HG03575 (cell line): ENCODE measurements around the gene MOV10.
"Not testable (repeated sequence)": the region's sequence is repeated elsewhere in the genome, so short reads cannot be mapped to it uniquely, and the experiment has no call there.

Experiments used
- ATAC-seq: cut with Tn5 transposase; IDR thresholded peaks from one replicate; pipeline ENCODE4 v1.9.1; 2021; ENCODE audit not compliant: unreplicated experiment, insufficient number of reproducible peaks, low FRiP score; ENCODE audit errors: extremely low read depth

Gene MOV10

DNA sequence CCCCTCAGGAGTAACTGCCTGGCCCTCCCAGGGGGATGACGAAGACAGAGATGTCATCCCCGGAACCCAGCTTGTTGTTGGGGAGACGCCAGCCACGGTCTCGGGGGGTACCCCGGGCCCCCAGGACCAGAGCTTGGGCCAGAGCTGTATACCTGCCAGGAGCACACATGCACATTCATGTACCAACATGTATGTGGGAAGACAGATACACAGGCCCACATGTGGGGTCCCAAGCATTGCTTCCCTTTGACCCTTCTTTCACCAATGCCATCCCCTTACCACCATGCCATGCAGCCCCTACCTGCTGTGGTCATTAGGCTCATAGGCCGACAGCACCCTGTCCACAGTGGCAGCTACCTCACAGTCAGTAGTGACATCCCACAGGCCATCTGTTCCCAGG is 35.7 kb downstream of the MOV10 start:
- ATAC-seq, result no peak

DNA sequence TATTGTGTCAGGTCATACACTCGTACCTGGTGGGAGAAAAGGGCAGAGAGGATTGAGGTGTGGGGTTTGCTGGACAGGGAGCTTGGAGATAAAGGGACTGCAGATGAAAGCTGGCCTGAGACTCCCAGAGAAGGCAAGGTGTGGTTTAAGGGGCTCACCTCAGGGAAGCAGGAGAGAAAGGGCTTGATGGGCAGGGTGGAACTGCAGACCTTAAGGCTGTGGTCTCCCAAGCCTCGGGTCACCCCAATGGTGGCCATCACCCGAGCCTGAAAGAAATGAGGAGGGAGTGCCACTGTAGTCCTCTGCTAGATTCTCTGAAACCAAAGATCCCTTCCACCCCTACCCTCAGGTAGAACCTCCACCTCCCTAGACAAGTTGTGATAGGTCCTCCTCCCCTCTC is 36.1 kb downstream of the MOV10 start:
- no peak for ATAC-seq

DNA sequence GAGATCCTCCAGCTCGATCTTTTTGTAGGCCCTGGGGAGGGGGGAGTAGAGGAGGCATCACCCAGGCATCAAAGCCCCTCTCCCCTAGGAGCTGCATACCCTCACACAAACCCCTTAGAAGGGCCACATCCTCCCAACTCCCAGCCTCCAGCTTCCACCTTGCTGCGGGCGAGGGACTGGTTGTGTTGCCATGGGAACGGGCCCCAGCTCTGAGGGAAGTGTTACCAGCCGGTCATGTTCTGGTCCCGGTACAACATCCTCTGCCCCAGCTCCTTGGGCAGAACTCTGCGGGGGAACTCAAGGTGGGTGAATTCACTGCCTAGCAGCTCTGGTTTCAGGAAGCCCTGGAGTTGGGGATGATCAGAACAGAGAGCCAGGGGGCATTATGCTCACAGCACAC is 36.6 kb downstream of the MOV10 start:
- ATAC-seq, result no peak

DNA sequence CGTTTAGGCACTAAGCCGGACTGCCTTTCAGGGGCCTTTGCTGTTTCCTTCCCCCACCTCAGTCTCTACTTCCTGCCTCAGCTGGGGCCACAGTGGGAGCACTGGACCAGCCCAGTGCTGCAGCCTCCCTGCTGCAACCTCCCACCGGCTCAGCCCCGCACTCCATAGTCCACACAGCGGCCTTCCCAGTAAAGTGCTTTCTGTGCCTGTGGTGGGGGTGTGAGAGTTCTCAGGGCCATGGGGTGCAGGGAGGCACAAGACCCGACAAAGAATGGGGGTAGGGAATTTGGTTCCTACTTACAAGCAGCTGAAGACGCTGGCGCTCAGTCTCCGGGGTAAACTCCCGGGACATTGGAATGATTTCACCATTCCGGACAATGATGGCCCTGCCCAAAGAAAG is 37.2 kb downstream of the MOV10 start:
- ATAC-seq, result no peak

DNA sequence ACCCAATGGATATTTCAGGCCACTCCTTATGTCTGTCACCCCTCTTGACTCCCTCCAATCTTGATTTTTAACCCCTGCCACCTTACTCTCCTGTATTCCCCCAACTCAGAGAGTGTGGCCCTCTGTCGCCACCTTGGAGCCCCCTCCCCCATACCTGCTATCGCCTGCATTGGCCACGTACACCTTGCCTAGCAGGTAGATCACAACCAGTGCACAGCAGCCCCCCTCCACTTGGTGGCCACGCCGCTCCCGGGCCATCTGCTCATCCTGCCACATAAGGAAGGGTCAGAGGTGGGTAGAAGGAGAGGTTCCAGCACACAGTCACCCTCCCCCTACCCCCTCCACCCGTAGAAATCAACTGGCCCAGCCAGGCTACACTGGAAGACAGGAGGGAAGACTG is 37.7 kb downstream of the MOV10 start:
- ATAC-seq, result no peak

DNA sequence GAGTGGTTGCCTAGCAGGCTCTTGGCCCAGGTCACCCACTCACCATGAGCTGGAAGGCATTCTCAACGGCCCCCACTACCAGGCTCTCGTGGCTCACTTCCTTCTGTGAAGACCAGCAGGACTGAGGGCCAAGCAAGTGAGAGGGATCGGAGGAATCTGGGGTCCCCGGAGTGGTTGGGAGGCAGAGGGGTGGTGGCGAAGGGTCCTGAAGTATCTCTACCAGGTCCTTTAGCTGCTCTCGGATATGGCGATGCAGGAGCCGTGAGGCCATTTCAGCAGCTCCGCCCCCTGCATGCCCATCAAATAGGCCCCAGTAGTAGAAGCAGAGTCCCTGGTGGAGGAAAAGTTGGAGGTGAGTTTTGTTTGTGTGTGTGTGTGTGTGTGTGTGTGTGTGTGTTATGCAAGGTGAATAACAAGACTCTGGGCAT is 38.3 kb downstream of the MOV10 start:
- ATAC-seq, result no peak

DNA sequence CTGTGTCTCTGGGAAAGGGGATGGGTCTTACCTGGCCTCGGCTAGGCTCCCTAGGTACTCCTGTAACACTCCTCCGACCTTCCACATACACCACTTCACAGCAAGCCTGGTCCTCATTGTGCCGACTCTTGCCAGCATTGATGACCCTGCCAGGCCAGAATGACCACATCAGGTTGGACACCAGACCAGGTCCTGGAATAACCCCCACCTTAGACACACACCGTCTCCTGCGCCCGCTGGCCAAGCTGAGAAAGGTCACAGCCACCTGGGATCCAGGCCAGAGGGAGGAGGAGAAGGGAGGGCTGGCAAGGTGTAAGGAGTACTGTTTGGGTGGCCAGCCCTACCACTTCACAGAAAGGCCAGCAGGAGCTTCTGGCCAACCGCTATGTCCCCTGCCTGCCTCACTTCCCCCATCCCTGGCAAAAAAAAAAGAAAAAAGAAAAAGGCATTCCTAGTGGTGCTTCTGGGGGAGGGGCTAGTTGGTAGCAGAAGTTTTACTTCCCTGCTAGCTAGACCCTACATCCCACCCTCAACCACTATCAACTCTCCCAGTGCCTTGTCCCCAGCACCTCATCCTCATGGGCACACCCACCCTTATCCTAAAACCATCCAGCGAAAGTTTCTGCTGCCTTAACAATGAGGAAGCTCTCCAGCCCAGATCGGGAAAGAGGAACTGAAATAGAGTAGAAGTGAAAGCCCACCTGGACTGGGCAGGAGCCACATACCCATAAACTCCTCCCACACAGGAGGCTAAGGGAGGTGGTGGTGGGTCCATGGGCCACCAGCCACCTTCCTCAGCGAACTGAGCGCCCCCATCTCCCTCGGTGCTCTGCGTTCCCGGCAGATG is 39.2 kb downstream of the MOV10 start:
- ATAC-seq, result no peak

DNA sequence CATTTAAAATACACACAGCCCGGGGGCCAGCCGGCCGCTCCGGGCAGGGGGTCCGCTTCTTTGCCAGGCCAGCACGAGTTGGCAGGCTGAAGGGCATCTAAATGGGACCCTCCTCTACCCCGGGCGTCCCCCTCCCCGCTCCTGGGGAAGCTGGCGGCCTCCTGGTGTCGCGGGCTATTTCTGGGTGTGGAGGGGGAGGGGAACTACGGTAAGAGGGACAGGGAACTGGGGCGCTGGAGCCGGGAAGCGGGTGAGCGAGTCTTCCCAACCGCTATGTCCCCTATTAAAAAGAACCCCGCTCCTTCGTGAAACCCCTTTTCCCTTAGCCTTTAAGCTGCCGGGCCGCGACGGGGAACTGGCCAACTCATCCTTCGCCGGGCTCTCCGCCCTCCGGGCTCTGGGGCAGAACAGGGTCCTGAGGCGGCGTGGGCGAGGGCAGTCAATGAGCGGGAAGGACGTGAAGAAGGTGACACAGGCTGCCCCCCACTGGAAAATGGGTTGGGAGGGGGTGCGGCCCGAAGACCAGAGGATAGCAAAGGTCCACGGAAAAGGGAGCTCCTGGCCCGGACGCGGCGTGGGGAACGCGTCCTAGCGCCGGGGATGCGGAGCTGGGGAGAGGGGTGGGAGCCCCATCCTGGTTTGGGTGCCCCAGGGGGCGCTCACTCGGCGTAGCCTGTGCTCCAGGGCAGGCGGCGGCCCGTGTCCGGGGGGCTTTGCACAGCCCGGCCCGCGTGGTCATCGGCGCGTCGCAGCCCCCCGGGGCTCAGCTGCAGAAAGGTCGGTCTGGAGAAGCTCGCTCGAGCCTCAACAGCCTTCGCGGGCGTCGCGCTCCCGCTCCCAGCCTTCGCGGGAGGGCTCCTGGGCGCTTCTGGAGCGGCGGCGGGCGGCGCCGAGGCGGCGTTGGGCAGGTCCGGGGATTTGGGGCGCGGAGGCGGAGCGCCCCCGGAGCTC is 40.1 kb downstream of the MOV10 start:
- no peak for ATAC-seq

DNA sequence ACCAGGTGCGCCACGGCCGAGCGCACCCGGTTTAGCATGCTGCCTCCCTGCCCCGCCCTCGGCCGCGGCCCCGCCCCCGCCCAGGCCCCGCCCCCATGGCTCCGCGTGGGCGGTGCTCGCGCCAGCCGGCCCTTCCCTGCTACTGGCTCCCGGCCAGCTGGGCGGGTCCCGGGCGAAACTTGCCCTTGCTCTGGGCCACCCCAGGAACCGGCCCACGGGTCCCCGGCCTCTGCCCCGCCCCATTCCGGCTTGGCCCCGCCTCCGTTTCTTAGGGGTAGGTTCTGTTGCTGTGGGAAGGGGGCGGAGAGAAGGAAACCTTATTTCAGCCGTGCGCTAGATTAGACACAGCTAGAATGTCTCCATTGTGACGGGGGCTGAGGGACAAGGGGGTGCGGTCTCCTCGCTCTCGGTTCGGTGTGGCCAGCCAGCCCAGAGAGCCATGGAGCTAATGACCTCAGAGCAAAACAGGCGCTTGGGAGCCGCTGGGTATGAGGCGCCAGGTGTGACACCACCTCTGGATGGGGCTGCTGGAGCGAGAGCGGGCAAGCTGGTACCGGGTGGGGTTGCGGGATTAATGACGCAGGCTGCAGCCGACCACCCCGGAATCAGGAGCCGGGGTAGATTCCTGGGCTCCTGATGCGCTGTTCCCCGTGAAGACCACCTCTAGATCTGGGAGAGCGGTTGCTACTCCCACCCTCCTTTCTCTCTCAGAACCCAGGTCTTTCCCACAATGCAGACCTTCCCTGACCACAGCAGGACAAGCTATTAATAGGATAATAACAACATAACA is 41.0 kb downstream of the MOV10 start, which contains the start of gene PPM1J:
TSS of gene PPM1J (minus strand) at position 69 of the 790 bp plus-strand sequence. CDS start at position 38, 31 bp downstream.
- ATAC-seq, result peak; percentile 43

DNA sequence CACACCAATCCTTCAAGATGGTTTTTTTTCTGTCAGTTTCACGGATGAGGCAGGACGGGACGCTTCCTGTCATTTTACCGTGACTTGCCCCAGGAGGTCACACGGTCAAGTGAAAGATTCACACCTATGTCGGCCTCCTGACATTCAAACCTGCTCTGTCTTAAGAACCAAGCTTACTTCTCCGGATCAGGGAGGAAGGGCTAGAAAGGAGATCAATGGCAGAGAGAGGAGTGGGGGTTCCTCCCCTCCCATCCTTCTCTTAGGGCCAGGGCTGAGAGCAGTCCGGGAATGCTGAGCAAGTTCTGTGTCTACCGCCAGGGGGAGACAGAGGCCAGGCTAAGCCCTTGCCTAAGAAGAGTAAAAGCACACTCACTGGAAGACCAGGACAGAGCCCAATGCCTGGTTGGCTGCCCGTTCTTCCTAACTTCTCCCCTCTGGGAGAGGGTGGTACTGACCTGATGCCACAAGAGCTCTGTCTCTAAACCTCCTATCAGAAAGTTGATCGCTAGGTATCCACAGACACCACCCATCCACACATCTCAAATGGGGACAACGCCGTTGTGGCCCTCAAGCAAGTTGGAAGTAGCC is 41.8 kb downstream of the MOV10 start:
- ATAC-seq, result no peak

DNA sequence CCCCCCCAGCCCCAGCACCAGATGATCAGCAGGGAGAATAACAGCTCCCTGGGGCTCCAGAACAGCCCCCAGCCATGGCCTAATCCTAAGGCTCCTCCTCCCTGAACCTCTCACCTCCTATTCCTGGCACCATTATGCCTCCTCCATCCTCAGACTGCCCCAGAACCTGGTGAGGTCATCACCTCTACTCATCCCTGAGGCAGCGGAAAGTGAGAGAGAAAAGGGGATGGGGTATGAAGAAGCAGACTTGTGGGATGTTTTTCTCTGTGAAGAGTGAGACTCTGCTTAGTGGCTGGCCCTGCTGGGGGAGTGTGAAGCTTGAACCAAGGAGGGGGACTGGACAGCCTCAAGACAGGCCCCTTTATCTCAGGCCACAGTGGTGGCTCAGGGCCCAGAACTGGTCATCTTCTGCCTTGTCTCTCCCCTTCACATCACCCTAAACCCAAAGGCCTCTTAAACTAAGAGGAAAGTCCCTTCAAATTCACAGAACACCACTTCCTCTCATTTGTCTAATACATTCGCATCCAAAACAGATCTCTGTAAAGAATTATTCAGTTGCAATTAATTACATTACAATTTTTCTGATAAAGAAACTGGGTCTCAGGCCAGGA is 42.9 kb downstream of the MOV10 start:
- no peak for ATAC-seq

DNA sequence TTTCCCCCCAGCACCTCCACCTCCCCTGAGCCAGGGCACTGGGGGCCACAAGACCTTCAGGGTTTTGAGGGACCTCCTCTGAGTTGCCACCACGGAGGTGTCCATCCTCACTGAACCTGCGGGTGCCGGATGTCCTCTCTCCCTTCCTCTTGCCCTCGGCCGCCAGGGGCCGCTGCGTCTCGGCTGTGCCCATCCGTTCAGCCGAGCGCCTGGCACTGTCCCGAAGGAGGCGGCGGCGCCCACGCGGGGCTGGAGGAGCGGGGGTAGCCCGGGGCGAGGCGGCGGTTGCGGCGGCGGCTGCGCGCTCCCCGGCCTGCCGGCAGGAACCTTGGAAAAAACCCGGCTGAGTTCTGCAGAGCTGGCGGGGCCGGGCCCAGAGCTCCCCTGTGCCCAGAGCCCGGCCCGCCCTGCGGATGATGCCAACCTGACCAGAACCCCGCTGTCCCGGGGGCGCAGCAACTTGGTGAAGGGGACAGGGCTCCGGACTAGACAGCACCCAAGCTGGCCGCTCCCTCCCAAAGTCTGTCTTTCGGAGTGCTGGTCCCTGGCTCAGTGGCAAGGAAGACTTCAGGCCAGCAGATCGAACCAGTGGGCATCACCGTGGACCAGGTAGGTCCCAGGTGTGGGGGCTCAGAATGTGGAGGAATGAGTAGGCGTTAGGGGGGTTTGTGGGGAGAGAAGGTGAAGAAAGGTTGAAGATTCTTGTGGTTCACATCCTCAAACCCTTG is 44.4 kb downstream of the MOV10 start:
- no peak for ATAC-seq

DNA sequence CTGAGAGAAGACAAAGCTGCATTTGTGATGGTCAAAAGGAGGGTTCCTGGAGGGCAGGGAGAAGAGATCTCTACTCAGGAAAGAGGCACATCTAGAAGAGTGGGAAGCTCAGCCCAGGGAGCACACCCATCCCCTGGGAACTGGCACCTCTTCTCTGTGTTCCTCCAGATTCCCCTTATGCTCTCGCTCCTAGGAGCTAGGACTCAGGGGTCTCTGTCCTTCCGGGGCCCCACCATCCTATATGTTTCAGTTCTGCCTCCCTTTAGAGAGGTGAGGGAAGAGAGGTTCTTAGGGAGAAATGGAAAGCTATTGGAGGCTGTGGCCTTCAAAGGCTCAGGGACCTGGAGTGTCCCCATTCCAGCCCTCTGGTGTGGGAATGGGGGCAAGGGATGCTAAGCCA is 45.2 kb downstream of the MOV10 start:
- no peak for ATAC-seq

DNA sequence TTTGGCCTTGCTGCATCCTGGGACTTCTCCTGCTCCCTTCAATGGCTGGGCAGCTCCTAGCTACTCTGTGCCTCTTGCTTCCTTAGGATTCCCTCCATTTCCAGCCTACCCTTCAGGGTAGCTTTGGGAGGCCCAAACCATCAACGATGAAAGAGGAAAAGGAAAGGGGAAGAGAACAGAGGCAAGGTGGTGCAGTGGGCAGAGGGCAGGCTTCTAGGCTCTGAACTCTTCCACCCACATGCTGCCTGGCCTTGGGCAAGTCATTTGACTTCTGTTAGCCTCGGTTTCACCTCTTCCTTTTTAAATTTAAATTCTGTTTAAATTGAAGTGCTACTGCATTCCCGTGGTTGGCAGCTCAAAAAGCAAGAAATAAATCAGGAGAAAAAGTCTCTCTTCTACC is 46.3 kb downstream of the MOV10 start:
- ATAC-seq, result no peak

DNA sequence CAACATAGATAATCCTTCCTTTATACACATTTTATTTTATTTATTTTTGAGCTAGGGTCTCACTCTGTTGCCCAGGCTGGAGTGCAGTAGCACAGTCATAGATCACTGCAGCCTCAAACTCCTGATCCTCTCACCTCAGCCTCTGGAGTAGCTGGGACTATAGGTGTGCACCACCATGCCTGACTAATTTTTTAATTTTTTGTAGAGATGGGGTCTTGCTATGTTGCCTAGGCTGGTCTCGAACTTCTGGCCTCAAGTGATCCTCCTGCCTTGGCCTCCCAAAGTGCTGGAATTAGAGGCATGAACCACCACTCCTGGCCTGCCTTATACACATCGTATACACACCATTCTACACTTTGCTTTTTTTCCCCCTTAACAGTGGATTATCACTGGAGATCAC is 46.8 kb downstream of the MOV10 start:
- not testable (repeated sequence) for ATAC-seq

DNA sequence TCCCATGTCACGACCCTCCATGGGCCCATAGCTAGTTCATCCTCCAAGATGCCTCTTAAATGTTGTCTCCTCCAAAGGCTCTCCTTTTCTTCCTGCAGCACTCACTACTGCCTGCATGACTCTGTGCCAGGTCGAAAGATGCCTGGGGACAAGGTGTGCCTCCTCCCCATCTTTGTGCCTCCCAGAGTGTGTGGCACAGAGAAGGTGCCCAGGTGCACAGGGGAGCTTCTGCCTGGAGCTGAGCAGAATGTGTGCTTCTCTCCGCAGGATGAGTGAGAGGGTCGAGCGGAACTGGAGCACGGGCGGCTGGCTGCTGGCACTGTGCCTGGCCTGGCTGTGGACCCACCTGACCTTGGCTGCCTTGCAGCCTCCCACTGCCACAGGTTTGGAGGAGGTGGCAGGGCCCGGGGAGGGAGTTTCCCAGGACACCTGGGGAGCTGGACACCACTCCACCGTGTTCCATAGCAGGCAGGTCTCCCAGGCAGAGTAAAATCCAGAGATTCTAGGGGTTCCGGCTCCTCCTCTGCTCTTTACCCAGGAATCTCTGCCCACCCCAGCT is 47.6 kb downstream of the MOV10 start:
- ATAC-seq, result no peak
